Tibial nerve (tissue), 4 donors: ENCODE measurements around the gene BARX1. TPM values are rescaled to one million over a fixed set of nuclear protein-coding genes. Genes with fewer than 3 reads are reported as not detected.

Experiments used
- DNase-seq, 2 donors: peaks; one replicate each; pipeline ENCODE4 v3.0.0-alpha.2; 2019; ENCODE audit warnings: low spot score in 2 of 2
- H3K27ac ChIP-seq, 4 donors: fragments of 200-600 bp; sonication (generic) in 3 of 4; one replicate each; pipeline ENCODE4 v1.5.1; 2017 to 2019; ENCODE audit warnings: mild to moderate bottlenecking in 1 of 4
- H3K27me3 ChIP-seq, 2 donors: fragments of 200-600 bp; sonication (generic) in 1 of 2; one replicate each; pipeline versions ENCODE4 v1.5.1 to v1.6.0; 2017 to 2019
- H3K36me3 ChIP-seq, 3 donors: fragments of 200-600 bp; sonication (generic); one replicate each; pipeline ENCODE4 v1.5.1; 2018 to 2019
- H3K4me1 ChIP-seq, 4 donors: fragments of 200-600 bp; sonication (generic) in 3 of 4; one replicate each; pipeline ENCODE4 v1.5.1; 2017 to 2019
- H3K4me3 ChIP-seq, 4 donors: fragments of 200-600 bp; sonication (generic) in 3 of 4; one replicate each; pipeline ENCODE4 v1.5.1; 2017 to 2019; ENCODE audit warnings: mild to moderate bottlenecking in 1 of 4, moderate library complexity in 1 of 4
- H3K9me3 ChIP-seq, 4 donors: fragments of 200-600 bp; sonication (generic) in 3 of 4; one replicate each; pipeline ENCODE4 v1.5.1; 2017 to 2019
- CTCF ChIP-seq, 5 experiments: fragments of 200-600 bp in 3 of 5; fragments of 450-650 bp in 2 of 5; sonication (generic) in 3 of 5; IDR thresholded peaks; one replicate each; pipeline ENCODE4 v1.5.1; 2016 to 2019; ENCODE audit warnings: antibody characterized with exemption in 5 of 5, mild to moderate bottlenecking in 3 of 5, moderate library complexity in 2 of 5
- EP300 ChIP-seq, 2 donors: sonication (generic); formaldehyde crosslinking; IDR thresholded peaks; one replicate each; pipeline ENCODE4 v1.6.1; 2017; ENCODE audit warnings: antibody characterized with exemption in 2 of 2, mild to moderate bottlenecking in 1 of 2
- POLR2A ChIP-seq, 2 donors: fragments of 450-650 bp; IDR thresholded peaks; one replicate each; pipeline ENCODE4 v1.6.1; 2017; ENCODE audit warnings: antibody characterized with exemption in 2 of 2, mild to moderate bottlenecking in 2 of 2, moderate library complexity in 2 of 2
- WGBS, 2 donors: methylation state at CpG; one replicate each; pipeline ENCODE4 v1.1.5; 2018; 5-methylcytosine and 5-hydroxymethylcytosine counted together
- total RNA-seq, 4 donors: library from RNA; depleted of rRNA; stranded (reverse); fragments of >200 nt; gene quantifications; one replicate each; pipeline ENCODE4 v1.1.0, GENCODE V29; 2016

The BARX1 gene
- total RNA-seq, 4 donors from 2014 or later = not detected

DNA sequence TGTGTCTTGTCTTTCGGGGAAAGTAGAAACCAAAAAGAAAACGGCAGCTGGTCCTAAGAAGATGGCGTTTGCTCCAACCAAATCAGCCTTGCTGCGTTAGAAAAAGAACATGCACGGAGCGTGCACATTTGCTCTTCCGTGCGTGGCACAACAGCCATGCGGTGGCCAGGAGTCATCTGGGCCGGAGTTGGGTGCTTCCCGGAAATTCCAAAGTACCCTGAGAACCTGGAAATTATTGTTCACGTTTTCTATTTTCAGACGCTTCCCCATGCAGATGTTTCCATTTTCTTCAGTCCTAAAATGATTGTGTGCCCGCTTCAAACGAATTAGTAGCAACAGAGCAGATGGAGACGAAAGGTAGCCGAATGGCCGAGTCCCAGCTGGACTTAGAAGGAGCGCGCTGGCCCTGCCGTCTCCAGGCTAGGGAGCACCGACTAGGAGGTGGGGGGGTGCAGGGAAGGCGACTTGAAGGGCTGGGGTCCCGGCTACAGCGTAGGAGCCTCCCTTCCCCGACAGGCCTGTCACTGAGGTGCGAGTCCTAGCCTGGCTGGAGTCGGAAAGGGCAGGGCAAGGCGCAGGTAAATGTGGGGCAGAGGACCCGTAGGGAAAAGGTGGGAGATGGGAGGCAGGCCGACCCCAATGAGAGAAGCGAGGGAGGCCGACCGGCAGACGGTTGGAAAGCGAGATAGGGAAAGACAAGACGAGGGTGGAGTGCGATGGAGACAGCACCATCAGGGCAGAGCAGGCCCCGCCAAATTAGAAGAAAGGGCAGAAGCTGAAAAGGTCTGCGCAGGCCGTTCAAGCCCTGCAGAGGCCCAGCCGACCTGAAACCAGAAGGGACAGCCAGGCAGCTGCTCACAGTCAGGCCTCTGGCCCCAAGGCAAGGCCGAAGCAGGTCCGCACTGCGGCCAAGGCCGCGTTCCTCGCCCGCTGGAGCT, 1.4 kb downstream of the BARX1 start:
- Histone ChIP-seq H3K27me3 (peaks cover 0 to 96% of the 10 kb centered on the region in 2 donors), H3K9me3 (peaks cover 0 to 6% (median 0%) of the 10 kb centered on the region in 4 donors), H3K36me3 (no peaks in the 10 kb centered on the region), H3K4me3 (peak overlapping the region in 1 of 4 donors; percentile 37), H3K27ac (no peak overlapping the region), H3K4me1 (peaks cover 0 to 76% (median 37%) of the 10 kb centered on the region in 4 donors)
- no peak for DNase-seq
- 29 to 36% methylated on average over 45 to 46 of the region's 49 CpGs for WGBS, 2 donors
- no peak for TF ChIP-seq CTCF (IDR thresholded peaks at IDR 0.05)
- TF ChIP-seq EP300 (IDR thresholded peaks at IDR 0.05) = no peak
- TF ChIP-seq POLR2A (IDR thresholded peaks at IDR 0.05) = no peak

- peaks cover 0 to 75% (median 31%) of the 10 kb centered on the region in 4 donors for H3K4me1 ChIP-seq
- peaks cover 0 to 6% (median 0%) of the 10 kb centered on the region in 4 donors for H3K9me3 ChIP-seq
- H3K27me3 ChIP-seq = peaks cover 0 to 96% of the 10 kb centered on the region in 2 donors
- no peak overlapping the region for H3K27ac ChIP-seq
- TF ChIP-seq POLR2A (IDR thresholded peaks at IDR 0.05) (no peak), EP300 (IDR thresholded peaks at IDR 0.05) (no peak), CTCF (IDR thresholded peaks at IDR 0.05) (no peak)
- DNase-seq = no peak
- 0 to 6% methylated on average over 18 to 39 of the region's 55 CpGs for WGBS, 2 donors
- H3K36me3 ChIP-seq = no peaks in the 10 kb centered on the region
- H3K4me3 ChIP-seq = no peak overlapping the region
These were observed 2.2 kb downstream of the BARX1 start for GRCh38 chr9:93952784-93953495.

- Histone ChIP-seq H3K4me3 (peak overlapping the region in 2 of 4 donors; percentile 57 to 67), H3K4me1 (peaks cover 0 to 74% (median 31%) of the 10 kb centered on the region in 4 donors), H3K27me3 (peaks cover 0 to 96% of the 10 kb centered on the region in 2 donors), H3K27ac (no peak overlapping the region), H3K9me3 (peaks cover 0 to 6% (median 0%) of the 10 kb centered on the region in 4 donors), H3K36me3 (no peaks in the 10 kb centered on the region)
- TF ChIP-seq EP300 (IDR thresholded peaks at IDR 0.05) = no peak
- TF ChIP-seq POLR2A (IDR thresholded peaks at IDR 0.05) = no peak
- no peak for TF ChIP-seq CTCF (IDR thresholded peaks at IDR 0.05)
- DNase-seq = no peak
- WGBS, 2 donors = 4 to 6% methylated on average over 22 to 39 of the region's 39 CpGs
These were observed 2.9 kb downstream of the BARX1 start for GRCh38 chr9:93952119-93952783.

GRCh38 chr9:93951655-93952118, 3.5 kb downstream of the BARX1 start:
- H3K4me1 ChIP-seq = peaks cover 0 to 76% (median 31%) of the 10 kb centered on the region in 4 donors
- no peak for TF ChIP-seq EP300 (IDR thresholded peaks at IDR 0.05)
- no peak for TF ChIP-seq CTCF (IDR thresholded peaks at IDR 0.05)
- TF ChIP-seq POLR2A (IDR thresholded peaks at IDR 0.05) = no peak
- peak overlapping the region; percentile 26 to 67 (median 51) for H3K4me3 ChIP-seq
- H3K36me3 ChIP-seq = no peaks in the 10 kb centered on the region
- H3K9me3 ChIP-seq = peaks cover 0 to 6% (median 0%) of the 10 kb centered on the region in 4 donors
- DNase-seq = no peak
- H3K27ac ChIP-seq = no peak overlapping the region
- peaks cover 0 to 96% of the 10 kb centered on the region in 2 donors for H3K27me3 ChIP-seq
- WGBS, 2 donors = 2 to 4% methylated on average over 39 of the region's 39 CpGs
